Stimulated activated CD8-positive, alpha-beta memory T cell treated with anti-CD3 and anti-CD28 coated beads, Interleukin-12 subunit alpha, Interleukin-12 subunit beta, amount 100 ng/mL, for 4 hours (primary cell): ENCODE results near the gene SULT4A1.

Experiments
- DNase-seq: peaks from one replicate; pipeline ENCODE4 v3.0.0-alpha.2; 2020; ENCODE audit warnings: low read depth

The SULT4A1 gene

DNA sequence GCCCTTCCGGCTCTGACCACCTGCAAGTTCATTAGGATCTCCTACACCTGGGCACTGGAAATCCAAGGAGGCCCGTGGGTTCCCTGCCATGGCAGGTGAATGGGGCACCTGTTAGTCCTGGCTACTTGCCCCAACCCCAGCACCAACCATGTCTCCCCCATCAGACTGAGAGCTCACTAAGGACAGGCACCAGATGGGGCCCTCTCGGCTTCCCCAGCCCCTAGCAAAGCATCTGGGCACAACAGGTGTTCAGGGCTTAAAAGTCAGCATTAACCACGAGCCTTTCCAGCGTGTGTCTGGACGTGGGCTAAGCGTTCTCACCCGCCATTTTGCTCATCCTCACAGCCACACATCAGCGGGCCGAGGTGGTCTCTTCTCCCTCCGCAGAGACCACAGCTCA, 2.2 kb downstream of the SULT4A1 start:
- DNase-seq: no peak

- no peak for DNase-seq
These were observed 2.7 kb downstream of the SULT4A1 start for GRCh38 chr22:43859621-43860020.

- DNase-seq: no peak
These were observed 3.1 kb downstream of the SULT4A1 start for GRCh38 chr22:43859176-43859575.

DNA sequence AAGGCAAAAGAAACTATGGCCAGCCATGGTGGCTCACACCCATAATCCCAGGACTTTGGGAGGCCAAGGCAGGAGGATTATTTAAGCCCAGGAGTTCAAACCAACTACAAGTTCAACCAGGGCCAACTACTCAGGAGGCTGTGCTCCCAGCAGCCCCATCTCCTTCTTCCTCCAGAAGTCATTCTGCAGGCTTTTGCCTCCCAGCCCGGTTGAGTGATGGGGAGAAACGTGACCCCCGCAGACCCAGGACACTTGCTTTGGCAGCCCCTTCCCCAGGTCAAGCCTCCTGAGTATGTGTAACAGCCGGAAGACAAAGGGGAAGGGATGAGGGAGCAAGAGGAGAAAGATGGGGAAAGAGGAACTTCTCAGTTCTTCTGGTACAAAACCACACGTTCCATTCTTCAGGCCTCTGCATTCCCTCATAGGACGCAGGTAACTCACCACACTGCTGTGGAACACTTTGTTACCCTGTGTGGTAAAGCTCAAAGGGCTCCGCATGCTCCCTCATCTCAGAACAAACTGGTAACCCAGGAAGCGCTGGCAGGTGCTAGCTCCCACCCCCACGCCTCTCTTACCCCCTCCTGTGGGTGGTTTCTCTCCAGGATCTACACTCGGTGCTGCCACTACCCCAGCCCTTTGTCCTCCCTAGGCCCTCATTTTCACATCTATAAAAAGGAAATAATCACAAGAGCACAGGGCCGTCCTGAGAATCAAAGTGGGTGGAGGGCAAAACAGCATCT, 4.0 kb downstream of the SULT4A1 start:
- DNase-seq: no peak

DNA sequence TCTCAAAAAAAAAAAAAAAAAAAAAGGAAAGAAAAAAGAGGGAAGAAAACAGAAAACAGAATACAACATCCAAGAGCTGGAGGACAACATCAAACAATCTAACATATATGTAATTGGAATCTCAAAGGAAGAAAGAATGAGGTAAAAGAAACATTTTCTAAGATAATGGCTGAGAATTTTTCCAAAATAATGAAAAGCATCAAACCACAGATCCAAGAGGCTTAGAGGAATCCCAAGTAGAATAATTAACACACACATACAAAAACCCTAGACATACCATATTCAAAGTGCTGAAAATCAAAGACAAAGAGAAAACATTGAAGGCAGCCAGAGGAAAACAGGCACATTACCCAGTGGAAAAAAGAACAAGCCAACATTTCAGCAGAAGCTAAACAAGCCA, 4.9 kb downstream of the SULT4A1 start:
- no peak for DNase-seq

DNA sequence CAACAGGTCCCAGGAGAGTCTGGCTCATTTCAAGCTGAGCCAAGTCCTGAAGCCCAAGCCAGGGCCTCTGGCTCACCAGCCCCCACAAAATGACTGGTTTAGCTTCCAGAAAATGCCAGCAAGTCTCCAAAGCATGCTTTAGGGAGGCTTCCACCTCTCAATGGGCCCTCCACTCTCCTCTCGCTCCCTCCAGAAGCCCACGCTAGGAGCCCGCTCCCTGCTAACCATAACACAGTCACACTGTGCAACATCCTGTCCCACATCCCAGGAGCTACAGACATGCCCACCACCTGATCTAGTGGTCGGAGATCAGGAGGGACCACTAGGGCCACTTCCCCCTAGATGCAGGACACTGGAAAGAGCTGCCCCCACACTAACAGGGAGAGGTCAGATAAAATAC, 6.9 kb downstream of the SULT4A1 start:
- no peak for DNase-seq

DNA sequence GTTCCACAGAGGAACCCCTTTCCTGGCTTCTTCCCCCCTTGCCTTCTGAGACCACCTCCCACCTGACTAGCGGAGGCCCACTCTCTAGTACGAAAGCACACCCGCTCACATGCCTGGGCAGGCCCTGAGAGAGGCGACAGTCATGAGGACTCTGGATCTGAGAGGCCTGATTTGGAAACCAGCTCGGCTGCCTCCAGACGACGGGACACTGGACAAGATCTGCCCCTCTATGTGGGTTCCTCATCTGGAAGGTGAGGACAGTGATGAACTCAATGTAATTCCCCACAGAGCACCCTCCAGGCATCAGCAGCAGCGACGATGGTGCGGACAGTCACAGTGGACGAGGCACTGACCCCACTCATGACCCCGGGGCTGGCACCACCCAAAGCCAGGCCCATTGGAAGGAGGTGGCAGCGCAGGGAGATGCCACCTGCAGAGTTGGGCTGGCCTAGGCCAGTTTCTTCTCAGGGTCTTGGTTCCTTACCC, 7.5 kb downstream of the SULT4A1 start:
- no peak for DNase-seq

- DNase-seq: no peak
These were observed 8.1 kb downstream of the SULT4A1 start for GRCh38 chr22:43854121-43854785.

DNA sequence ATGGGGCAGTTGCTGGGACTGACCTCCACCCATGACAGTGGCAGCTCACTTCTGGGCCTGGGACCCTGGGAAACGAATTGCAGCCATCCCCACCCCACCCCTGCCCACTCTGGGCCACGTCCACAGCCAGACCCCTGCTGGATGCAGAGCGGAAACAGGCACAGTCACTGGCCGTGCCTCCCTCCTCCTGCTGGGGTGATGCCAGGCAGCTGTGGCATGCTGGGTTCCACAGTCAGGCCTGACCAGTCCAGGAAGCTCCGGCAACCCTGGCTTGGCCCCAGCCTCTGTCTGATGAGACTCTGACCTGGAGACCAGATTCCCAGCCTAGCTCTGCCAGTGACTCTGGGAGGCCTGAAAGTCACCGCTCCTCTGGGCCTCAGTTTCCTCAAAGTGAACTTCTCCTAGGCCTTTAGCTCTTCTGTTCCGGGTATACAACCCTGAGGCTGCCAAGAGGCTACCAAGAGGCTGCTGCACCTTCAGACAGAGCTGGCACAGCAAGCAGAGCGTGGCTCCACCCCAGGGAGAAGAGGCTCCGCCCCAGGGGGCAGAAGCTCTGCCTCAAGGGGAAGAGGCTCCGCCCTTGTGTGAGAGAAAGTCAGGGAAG, 8.9 kb downstream of the SULT4A1 start:
- DNase-seq: no peak

GRCh38 chr22:43852573-43853327, 9.6 kb downstream of the SULT4A1 start:
- DNase-seq: no peak

GRCh38 chr22:43851979-43852307, 10.4 kb downstream of the SULT4A1 start:
- DNase-seq: no peak

DNA sequence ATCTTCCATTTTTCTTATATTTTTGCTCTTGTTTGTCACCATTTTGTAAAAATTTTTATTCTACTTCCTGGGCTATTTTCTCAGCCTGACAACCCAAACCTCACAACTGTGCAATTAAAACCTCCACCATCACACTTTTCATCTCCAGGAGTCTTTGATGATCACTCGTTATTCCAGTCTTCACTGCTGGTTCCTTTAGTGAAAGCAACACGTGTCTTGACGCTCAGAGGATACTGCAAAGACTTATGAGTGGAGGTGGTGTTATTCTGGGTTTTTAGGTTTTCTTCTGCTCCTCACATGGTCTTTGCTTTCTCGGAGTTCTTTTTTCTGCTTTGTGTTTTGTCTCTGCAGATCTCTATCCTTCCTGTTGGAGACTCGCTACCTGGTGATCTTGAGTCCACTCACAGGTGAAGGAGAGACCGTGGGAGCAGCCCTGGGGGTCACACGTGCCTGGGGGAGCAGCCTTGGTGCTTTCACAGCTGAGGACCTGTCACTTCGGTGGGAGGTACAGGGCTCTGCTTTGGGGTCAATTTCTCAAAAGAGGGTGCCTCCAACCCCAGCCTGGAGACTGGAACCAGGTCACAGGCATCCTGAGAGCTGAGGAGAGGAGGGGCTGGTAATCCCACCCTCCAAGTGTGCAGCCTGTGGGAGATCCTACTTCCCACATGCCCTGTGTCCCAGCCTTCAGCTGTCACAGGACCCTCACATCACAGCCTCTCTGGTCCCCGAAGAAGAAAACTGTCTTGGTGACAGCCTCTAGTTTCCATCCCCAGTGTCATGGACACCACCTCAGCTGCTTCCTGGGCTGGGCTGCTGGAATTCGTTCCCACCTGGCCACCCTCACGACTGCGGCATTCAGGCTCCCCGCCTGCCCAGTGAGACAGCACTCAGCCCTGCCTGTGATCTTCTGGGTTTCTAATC, 11.0 kb downstream of the SULT4A1 start:
- DNase-seq: no peak

DNA sequence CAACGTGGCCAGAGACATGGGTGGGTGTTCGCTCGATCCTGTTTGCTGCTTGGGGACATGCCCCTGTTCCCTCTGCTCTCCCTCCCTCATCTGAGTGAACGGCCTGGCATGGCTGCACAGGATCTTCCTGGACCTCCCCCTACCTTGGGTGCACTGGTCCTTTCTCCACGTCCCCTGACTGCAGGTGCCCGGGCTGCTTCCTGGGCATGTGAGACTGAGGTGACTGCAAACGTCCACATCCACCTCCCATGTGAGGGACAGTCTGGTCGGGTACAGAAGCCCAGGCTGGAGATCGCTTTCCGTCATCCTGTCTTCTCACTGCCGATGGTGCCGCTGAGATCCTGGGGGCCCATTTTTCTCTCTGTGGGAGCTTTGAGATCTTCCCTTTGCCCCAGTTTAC, 11.8 kb downstream of the SULT4A1 start:
- DNase-seq: no peak

DNA sequence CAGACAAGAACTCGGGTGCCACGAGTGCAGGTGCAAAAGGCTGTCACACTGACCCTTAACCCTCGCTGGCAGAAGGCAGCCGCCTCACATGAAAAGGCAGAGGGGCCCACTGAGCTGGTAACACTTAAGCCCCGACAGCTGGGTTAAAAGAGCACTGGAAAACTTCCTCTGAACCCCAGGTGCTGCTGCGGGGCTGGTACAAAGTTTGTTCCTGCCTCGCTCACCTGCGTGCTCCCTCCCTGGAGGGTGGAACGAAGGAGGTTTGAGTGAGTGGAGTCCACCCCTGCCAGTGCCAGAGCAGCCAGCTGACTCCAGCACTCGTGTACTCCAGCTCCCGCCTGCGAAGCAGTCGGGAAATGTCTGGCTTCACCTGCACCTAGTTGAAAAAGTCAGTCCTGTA, 12.6 kb downstream of the SULT4A1 start:
- DNase-seq: no peak

- DNase-seq: no peak
These were observed 13.7 kb downstream of the SULT4A1 start for GRCh38 chr22:43848366-43849171.

GRCh38 chr22:43847376-43848289, 14.7 kb downstream of the SULT4A1 start:
- no peak for DNase-seq

DNA sequence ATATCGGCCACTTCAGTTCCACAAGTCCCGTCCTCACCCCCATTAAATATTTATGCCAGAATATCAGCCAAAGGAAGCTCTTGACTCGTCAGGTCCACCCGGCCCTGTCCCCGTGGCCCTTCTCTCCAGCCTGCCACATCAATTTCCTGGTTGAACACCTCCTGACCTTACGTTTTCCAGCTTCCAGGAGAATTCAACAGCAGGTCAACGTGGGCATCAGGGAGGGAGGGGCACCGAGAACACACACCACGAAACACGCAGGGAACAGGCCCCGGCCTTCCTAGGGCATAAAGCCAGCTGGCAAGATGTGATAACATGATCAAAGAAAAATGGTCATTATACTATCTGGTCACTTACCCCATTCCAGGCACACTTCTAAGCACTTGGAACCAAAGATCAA, 15.3 kb downstream of the SULT4A1 start:
- DNase-seq: no peak

DNA sequence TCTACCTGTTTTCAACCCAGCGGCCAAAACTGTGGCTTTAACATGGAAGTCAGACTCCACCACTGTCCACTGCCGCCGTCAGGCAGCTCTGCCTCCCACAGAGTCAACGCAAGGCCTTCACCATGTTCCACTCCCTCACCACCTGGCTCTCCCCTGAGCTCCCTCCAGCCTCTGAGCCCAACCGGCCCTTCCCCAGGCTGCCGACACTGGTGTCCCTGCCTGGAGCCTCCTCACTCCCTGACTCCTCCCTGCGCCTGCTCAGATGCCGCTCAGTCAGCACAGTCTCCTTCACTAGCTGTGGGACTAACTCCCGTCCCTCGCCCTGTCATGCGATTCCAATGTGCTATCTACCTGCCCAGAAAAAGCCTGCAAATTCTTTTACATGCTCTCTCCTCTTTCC, 16.3 kb downstream of the SULT4A1 start:
- DNase-seq: no peak
